Fibroblast of mammary gland (primary cell): Measurements from ENCODE around the gene KRTAP9-8.

ENCODE experiments used
- DNase-seq: peaks from one replicate; pipeline ENCODE4 v3.0.0-alpha.2; 2010; ENCODE audit warnings: low read depth
- H3K4me3 ChIP-seq: 2 replicates; pipeline ENCODE4 v1.5.1; 2011; ENCODE audit warnings: low read depth, mild to moderate bottlenecking, low read length, moderate library complexity; ENCODE audit not compliant: control insufficient read depth
- TF ChIP-seq, protein P1 (sequence below): conservative IDR thresholded peaks from 2 replicates; pipeline ENCODE4 v1.5.1; 2011; ENCODE audit warnings: low read depth, low read length, inconsistent platforms; ENCODE audit not compliant: control insufficient read depth, insufficient read depth

KRTAP9-8 gene

DNA sequence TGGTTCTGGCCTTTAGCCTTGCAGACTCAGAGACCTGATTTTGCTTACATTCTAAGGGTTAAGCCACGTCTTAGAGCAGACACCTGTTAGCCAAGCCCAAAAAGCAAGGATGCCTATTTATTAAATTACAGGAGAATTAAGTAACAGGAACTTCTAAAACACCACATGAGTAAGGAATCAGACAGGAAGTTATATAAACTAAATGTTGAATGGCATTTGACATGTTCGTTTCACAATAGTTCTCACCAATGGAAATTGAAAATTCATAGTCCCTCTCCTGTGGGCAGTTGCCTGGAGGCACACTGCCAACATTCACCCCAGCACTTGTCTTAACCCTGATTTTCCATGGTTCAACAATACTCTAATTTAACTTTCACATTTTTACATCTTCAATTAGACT is 46.7 kb downstream of the KRTAP9-8 start:
- no peak for DNase-seq
- TF ChIP-seq, protein P1, sequence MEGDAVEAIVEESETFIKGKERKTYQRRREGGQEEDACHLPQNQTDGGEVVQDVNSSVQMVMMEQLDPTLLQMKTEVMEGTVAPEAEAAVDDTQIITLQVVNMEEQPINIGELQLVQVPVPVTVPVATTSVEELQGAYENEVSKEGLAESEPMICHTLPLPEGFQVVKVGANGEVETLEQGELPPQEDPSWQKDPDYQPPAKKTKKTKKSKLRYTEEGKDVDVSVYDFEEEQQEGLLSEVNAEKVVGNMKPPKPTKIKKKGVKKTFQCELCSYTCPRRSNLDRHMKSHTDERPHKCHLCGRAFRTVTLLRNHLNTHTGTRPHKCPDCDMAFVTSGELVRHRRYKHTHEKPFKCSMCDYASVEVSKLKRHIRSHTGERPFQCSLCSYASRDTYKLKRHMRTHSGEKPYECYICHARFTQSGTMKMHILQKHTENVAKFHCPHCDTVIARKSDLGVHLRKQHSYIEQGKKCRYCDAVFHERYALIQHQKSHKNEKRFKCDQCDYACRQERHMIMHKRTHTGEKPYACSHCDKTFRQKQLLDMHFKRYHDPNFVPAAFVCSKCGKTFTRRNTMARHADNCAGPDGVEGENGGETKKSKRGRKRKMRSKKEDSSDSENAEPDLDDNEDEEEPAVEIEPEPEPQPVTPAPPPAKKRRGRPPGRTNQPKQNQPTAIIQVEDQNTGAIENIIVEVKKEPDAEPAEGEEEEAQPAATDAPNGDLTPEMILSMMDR = no peak

GRCh38 chr17:41287050-41287449 is 49.3 kb downstream of the KRTAP9-8 start:
- no peak overlapping the region for H3K4me3 ChIP-seq
- no peak for DNase-seq
- TF ChIP-seq, protein P1 = no peak

More for the DNA sequence above, 46.7 kb downstream of the KRTAP9-8 start:
- H3K4me3 ChIP-seq = no peak overlapping the region
